Measurements from ENCODE around the gene PPEF1.
"Not testable (repeated sequence)": the region's sequence is repeated elsewhere in the genome, so short reads cannot be mapped to it uniquely, and the experiment has no call there.

PPEF1 gene

GRCh38 chrX:18701621-18702361, 5.7 kb upstream of the PPEF1 start:
- no peak for DNase-seq (ENCODE audit: low read depth)

DNA sequence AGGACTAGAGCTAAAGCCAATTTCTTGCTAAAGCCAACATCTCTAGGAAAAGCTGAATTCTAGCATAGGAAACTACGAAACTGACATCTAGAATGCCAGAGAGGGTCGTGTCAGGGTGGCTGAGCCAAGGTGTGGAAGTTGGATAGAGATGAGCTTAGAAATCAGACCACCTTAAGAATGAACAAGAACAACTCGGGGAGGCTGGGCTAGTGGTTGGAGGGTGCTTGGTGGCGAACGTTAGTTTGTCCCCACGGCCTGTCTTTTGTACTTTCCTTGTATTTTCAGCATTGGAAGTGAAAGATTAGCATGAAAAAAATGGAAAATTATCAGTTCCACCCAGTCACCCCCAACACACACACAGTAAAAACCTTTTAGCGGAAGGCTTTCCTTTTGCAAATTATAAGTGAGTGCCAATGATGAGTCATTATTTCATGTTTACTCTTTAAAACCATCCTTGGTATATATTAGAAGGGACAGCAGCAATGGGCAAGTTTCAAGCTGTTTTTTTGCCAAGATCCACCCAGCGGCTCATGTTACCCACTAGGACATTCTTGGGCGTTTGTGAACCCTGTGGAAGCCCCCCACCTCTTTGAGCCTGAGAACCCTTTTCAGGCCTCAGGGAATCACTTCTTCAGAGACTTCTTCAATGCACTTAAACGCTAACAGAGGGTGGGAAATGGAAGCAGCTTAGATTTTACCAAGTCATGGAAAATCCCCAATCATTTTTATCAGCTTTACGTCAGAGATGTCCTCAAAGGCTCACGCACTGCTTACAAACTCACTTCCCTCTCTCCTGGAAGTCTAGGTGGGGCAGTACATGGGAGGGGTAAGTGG, 4.9 kb upstream of the PPEF1 start:
- no peak for DNase-seq (ENCODE audit: low read depth)

- no peak for DNase-seq (ENCODE audit: low read depth)
Observed at GRCh38 chrX:18709833-18710232, 2.4 kb downstream of the PPEF1 start.

- DNase-seq (ENCODE audit: low read depth) = no peak
Observed at GRCh38 chrX:18714910-18715309, 7.5 kb downstream of the PPEF1 start.

- DNase-seq (ENCODE audit: low read depth) = no peak
Observed at GRCh38 chrX:18719852-18720251, 12.4 kb downstream of the PPEF1 start.

DNA sequence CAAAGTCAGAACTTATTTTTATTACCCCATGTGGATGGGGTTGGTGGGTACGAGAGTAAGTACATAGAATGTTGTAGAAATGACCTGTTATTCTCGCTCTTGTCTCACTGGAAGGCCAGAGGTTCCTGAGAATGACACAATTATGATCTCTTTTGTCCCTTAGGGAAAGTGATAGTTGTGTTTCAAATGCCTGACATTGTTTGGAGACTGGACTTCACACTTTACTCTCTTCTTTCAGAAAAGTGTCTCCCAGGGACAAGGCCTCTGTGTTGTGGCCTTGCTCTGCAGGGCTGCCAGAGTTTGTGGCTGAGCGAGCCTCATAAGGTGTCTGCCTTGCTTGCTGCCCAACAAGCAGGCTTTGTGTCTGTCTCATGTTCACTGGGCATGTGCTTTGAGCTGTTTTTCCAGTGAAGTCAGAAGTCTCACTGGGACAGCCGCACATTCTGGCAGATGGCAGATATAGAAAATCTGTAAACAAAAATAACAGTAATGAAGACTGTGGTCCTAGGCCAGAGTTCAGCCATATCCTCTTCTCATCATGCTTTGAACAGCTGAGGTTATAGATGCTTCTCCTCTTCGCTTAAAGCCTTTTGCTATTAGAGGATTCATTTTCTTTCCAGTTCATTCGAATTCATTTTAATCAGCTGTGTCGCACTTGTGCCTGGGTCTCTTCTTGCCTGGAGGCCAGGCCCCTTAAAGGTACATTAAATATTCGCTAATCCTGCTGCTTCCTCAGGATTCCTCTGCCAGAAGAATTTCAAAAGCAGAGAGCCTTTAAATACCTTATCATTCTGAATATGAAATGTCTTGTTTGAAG, 14.4 kb downstream of the PPEF1 start:
- no peak for DNase-seq (ENCODE audit: low read depth)

GRCh38 chrX:18722500-18723071, 15.1 kb downstream of the PPEF1 start:
- DNase-seq (ENCODE audit: low read depth) = no peak

GRCh38 chrX:18725310-18725943, 18.0 kb downstream of the PPEF1 start:
- no peak for DNase-seq (ENCODE audit: low read depth)

- DNase-seq (ENCODE audit: low read depth) = no peak
Observed at GRCh38 chrX:18733287-18733686, 25.8 kb downstream of the PPEF1 start.

DNA sequence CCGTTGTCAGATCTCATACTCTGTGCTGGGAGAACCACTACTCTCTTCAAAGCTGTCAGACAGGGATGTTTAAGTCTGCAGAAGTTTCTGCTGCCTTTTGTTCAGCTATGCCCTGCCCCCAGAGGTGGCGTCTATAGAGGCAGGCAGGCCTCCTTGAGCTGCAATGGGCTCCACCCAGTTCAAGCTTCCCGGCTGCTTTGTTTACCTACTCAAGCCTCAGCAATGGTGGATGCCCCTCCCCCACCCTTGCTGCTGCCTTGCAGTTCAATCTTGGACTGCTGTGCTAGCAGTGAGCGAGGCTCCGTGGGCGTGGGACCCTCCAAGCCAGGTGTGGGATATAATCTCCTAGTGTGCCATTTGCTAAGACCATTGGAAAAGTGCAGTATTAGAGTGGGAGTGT, 32.2 kb downstream of the PPEF1 start:
- DNase-seq (ENCODE audit: low read depth) = not testable (repeated sequence)

DNA sequence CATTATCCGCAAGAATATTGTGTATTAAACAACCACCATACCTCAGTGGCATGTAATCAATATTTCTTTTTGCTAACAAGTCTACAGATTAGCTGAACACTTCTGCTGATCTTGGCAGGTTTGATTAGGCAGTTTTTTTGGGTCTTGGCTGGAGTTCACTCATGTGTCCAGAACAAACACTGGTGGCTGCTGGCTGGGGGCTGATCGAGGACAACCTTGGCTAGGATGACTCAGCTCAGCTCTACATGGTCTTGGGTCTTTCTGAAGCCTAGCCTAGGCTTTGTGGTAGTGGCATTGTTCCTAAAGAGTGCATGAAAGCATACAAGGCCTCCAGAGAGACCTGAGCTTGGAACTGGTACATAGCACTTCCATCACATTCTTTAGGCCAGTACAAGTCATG, 41.1 kb downstream of the PPEF1 start:
- DNase-seq (ENCODE audit: low read depth) = no peak

DNA sequence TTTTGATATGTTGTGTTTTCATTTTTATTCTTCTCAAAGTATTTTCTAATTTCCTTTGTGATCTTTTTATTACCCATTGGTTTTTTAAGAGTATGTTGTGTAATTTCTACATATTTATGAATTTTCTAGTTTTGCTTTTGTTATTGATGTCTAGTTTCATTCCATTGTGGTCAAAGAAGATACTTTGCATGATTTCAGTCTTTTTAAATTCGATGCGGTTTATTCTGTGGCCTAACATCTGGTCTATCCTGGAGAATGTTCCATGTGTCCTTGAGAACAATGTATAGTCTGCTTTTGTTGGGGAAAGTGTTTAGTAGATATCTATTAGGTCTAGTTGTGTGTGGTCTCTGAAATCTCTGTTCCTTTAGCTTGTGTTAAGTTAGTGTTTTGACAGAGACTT, 46.2 kb downstream of the PPEF1 start:
- no peak for DNase-seq (ENCODE audit: low read depth)

- DNase-seq (ENCODE audit: low read depth) = no peak
Observed at GRCh38 chrX:18755651-18756050, 48.2 kb downstream of the PPEF1 start.

DNA sequence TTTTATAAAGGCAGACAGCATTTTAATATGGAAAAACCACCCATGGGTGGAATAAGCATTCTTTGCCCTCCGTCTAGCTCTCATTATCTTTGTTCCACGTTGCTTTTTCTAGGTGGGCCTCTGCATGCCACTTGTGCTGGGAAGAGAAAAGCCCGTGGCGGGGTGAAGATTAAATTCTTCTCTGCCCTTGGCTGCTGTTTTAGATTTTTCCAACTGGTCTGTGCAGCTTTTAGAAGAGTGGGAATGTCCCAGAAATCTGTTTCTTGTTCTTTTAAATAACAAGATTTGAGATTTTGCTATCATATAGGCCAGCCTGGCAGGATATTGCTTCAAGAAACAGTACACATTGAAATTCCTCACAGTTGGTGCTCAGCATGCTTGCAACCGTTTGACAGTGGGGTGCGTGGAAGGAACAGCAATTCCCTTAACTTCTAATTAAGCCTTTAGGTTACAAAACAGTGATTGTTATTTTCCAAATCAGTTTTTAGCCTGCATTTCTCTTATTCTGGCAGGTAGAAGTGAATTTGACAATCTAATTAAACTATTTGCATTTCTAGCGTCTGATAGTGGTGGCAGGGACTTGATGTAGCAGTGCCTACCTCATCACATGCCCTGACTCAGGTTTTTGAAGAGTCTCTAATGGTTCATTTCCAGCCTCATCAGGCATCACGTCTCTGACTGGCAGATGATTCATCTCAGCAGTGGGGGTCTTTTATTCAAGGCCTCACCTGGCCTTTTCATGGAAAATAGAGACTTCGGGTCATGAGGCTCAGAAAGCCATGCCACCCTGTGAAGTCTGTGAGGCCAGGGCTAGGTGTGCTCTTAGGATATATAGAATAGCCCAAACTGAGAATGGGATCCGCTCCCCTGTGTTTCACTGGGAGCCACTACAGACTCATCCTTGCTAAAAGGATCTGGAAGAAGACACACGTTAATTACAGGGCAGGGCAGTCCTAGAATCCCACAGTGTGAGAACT, 50.8 kb downstream of the PPEF1 start:
- DNase-seq (ENCODE audit: low read depth) = no peak

- no peak for DNase-seq (ENCODE audit: low read depth)
Observed at GRCh38 chrX:18761750-18762149, 54.3 kb downstream of the PPEF1 start.

DNA sequence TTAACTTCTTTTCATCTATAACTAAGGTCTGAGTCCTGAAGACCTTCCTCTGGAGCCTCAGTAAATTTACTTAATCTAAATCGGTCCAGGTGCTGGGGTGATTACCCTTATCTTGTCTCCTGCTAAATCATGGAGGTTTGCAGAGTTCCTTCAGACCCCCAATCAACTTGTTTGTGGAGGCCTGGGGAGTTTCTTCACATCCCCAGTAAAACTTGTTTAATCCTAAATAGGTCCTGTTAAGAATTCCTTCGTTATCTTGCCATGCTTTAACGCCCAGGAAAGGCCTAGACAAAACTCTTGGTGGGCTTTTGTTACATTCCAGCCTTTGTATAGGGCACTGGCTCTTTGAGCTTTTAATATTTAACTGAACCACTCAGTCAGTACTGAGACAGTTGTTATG, 55.7 kb downstream of the PPEF1 start:
- DNase-seq (ENCODE audit: low read depth) = not testable (repeated sequence)

DNA sequence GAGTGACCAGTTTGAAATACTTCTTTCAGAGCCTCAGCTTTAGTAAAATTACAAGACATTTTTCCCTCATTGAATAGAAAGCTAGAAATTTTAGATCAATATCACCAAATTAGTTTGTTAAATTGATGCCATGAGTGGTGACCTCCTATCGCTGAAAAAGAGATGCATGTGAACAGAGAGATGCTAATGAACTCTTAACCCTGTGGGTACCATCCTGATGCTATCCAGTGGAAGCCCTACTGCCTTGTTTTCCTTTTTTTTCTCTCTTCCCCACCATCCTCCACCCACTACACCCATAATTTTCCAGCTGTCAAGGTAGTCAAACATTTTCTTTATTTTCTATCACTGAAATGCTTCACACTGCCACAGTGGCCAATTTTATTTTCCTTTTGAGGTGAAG, 61.9 kb downstream of the PPEF1 start:
- no peak for DNase-seq (ENCODE audit: low read depth)

- no peak for DNase-seq (ENCODE audit: low read depth)
Observed at GRCh38 chrX:18769812-18770573, 62.5 kb downstream of the PPEF1 start.

DNA sequence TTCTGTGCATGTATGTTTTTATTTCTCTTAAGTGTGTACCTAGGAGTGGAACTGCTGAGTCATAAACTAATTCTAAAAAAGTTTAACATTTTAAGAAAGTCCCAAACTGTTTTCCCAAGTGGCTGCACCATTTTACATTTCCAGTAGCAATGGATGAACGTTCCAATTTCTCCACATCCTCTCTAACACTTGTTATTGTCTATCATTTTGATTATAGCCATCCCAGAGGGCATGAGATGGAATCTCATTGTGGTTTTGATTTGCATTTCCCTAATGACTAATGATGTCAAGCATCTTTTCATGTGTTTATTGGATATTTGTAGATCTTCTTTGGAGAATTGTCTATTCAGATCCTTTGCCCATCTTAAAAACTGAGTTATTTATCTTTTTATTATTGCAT, 82.5 kb downstream of the PPEF1 start:
- no peak for DNase-seq (ENCODE audit: low read depth)

- DNase-seq (ENCODE audit: low read depth) = no peak
Observed at GRCh38 chrX:18792828-18793227, 85.4 kb downstream of the PPEF1 start.
